Endothelial cell of umbilical vein (primary cell): ENCODE results near the gene PRRT1B. TPM values are rescaled to one million over a fixed set of nuclear protein-coding genes. Genes with fewer than 3 reads are reported as not detected.

Experiments used
- BruUV-seq: library from RNA; stranded (reverse); fragments of 400-500 nt; replicated peaks from 2 replicates; lab custom pipeline; 2021; lab: Mats Ljungman, UMichigan
- CTCF ChIA-PET: fragments of 300-600, 350-600 bp; sonication (Branson Sonifier 250); formaldehyde crosslinking; loops from one replicate; lab custom pipeline; 2021; ENCODE audit warnings: antibody characterized with exemption, inconsistent platforms; lab: Charles Lee
- POLR2A ChIA-PET: fragments of 300-600, 350-600 bp; sonication (Branson Sonifier 250); formaldehyde crosslinking; loops from one replicate; lab custom pipeline; 2021; ENCODE audit warnings: antibody characterized with exemption, inconsistent platforms; lab: Charles Lee
- DNase-seq: peaks from one replicate; pipeline ENCODE4 v3.0.0-alpha.2; 2011; ENCODE audit warnings: low read depth, low spot score
- FAIRE-seq: peaks from 2 replicates; lab custom pipeline; 2011; peaks lifted over from hg19 to GRCh38; lab: Jason Lieb, UNC
- H2AFZ ChIP-seq: 2 replicates; pipeline ENCODE4 v1.6.0; 2012; ENCODE audit warnings: low read depth, low read length, control low read depth, inconsistent platforms
- H3K27ac ChIP-seq: 2 replicates; pipeline ENCODE4 v1.5.1; 2011; ENCODE audit warnings: low read depth, mild to moderate bottlenecking, control low read depth, low read length, moderate library complexity; ENCODE audit not compliant: insufficient read depth
- H3K27me3 ChIP-seq, 2 experiments: 2 replicates each; pipeline versions ENCODE4 v1.6.0 to v1.6.1; 2011; ENCODE audit warnings: low read length in 2 of 2, mixed read lengths in 1 of 2; ENCODE audit not compliant: control insufficient read depth in 2 of 2, insufficient read depth in 2 of 2
- H3K36me3 ChIP-seq, 2 experiments: 2 replicates in 1 of 2; 3 replicates in 1 of 2; pipeline ENCODE4 v1.5.1; 2011; ENCODE audit warnings: low read length in 2 of 2, mild to moderate bottlenecking in 1 of 2, moderate library complexity in 1 of 2; ENCODE audit not compliant: control insufficient read depth in 2 of 2, insufficient read depth in 2 of 2; ENCODE audit errors: extremely low read depth in 1 of 2
- H3K4me1 ChIP-seq: 3 replicates; pipeline ENCODE4 v1.5.1; 2011; ENCODE audit warnings: mild to moderate bottlenecking, low read length; ENCODE audit not compliant: control insufficient read depth, insufficient read depth; ENCODE audit errors: extremely low read depth
- H3K4me2 ChIP-seq: 2 replicates; pipeline ENCODE4 v1.6.1; 2011; ENCODE audit warnings: low read length, control low read depth, mixed read lengths; ENCODE audit not compliant: insufficient read depth
- H3K4me3 ChIP-seq, 3 experiments: fragments of 200-600 bp in 1 of 3; sonication (generic), shearing (Covaris generic) in 1 of 3; replicated peaks in 1 of 3; 2 replicates each; pipeline ENCODE4 v1.5.1; 2011 to 2016; ENCODE audit warnings: control low read depth in 3 of 3, low read length in 3 of 3, mild to moderate bottlenecking in 2 of 3, inconsistent platforms in 1 of 3, low read depth in 1 of 3, moderate library complexity in 1 of 3; ENCODE audit not compliant: insufficient read depth in 1 of 3
- H3K79me2 ChIP-seq: 2 replicates; pipeline ENCODE4 v1.6.0; 2012; ENCODE audit warnings: low read length, inconsistent platforms; ENCODE audit not compliant: control insufficient read depth, insufficient read depth
- H3K9ac ChIP-seq: replicated peaks from 2 replicates; pipeline ENCODE3; 2011; ENCODE audit warnings: low read length, control low read depth; ENCODE audit not compliant: insufficient read depth; ENCODE audit errors: extremely low read depth
- H3K9me1 ChIP-seq: replicated peaks from 3 replicates; pipeline ENCODE4 v1.6.0; 2011; ENCODE audit warnings: mild to moderate bottlenecking, low read length; ENCODE audit not compliant: control insufficient read depth, insufficient read depth; ENCODE audit errors: extremely low read depth
- H3K9me3 ChIP-seq: replicated peaks from 2 replicates; pipeline ENCODE4 v1.5.1; 2012; ENCODE audit warnings: low read length, inconsistent platforms; ENCODE audit not compliant: control insufficient read depth, insufficient read depth
- H4K20me1 ChIP-seq: replicated peaks from 2 replicates; pipeline ENCODE3; 2011; ENCODE audit warnings: mild to moderate bottlenecking, low read length; ENCODE audit not compliant: control insufficient read depth, insufficient read depth; ENCODE audit errors: extremely low read depth
- EZH2 ChIP-seq: IDR thresholded peaks from 2 replicates; pipeline ENCODE4 v1.6.1; 2012; ENCODE audit warnings: borderline replicate concordance, low read depth, mild to moderate bottlenecking, moderate library complexity, low read length, inconsistent platforms; ENCODE audit not compliant: severe bottlenecking
- FOS ChIP-seq: IDR thresholded peaks from 2 replicates; pipeline ENCODE4 v1.6.1; 2011; ENCODE audit warnings: mild to moderate bottlenecking, low read length, moderate library complexity, borderline replicate concordance; ENCODE audit not compliant: insufficient read depth
- GATA2 ChIP-seq: IDR thresholded peaks from 2 replicates; pipeline ENCODE4 v1.7.0; 2011; ENCODE audit warnings: low read depth, mild to moderate bottlenecking, moderate library complexity, mixed read lengths, low read length; ENCODE audit not compliant: insufficient read length, insufficient read depth
- JUN ChIP-seq: IDR thresholded peaks from 2 replicates; pipeline ENCODE4 v1.6.1; 2011; ENCODE audit warnings: borderline replicate concordance, low read depth; ENCODE audit not compliant: insufficient read length, insufficient read depth
- MYC ChIP-seq: IDR thresholded peaks from one replicate; pipeline ENCODE4 v1.6.1; 2011; ENCODE audit warnings: mild to moderate bottlenecking, low read depth, low read length
- POLR2A ChIP-seq: IDR thresholded peaks from 2 replicates; pipeline ENCODE4 v1.6.1; 2012; ENCODE audit warnings: low read depth, mild to moderate bottlenecking, control low read depth, low read length
- POLR2AphosphoS5 ChIP-seq: IDR thresholded peaks from 2 replicates; pipeline ENCODE4 v1.6.1; 2012; ENCODE audit warnings: low read depth, mild to moderate bottlenecking, control low read depth, low read length, moderate library complexity; ENCODE audit not compliant: insufficient read depth
- dilution Hi-C: fragments of 300-500 bp; cut with MboI; formaldehyde crosslinking; loops from one replicate; pipeline ENCODE4 v1.15.0; 2019; ENCODE audit warnings: low sequenced_read_pairs; ENCODE audit not compliant: extremely low pct_ligation_motif_present
- intact Hi-C: fragments of 100-400 bp; cut with micrococcal nuclease; formaldehyde crosslinking; loops from one replicate; pipeline ENCODE4 v1.10.0; 2022
- polyA plus RNA-seq, 4 experiments: library from polyadenylated mRNA; depleted of rRNA in 3 of 4; stranded (reverse) in 3 of 4; unstranded in 1 of 4; fragments of >200 nt; gene quantifications; 2 replicates each; pipeline versions ENCODE4 v1.2.1 to v1.2.3, GENCODE V29; 2011 to 2012; ENCODE audit warnings: missing spikeins in 1 of 4
- total RNA-seq: library from RNA; stranded (reverse); gene quantifications from 2 replicates; pipeline ENCODE4 v1.2.3, GENCODE V29; 2021
- TF ChIP-seq, protein P1 (sequence below), 2 donors: IDR thresholded peaks; 1 replicate in 1 of 2; 2 replicates in 1 of 2; pipeline ENCODE4 v1.5.1; 2011; ENCODE audit warnings: low read length in 2 of 2, mild to moderate bottlenecking in 2 of 2, moderate library complexity in 2 of 2, control low read depth in 1 of 2, inconsistent platforms in 1 of 2, low read depth in 1 of 2; ENCODE audit not compliant: insufficient read depth in 1 of 2; ENCODE audit errors: extremely low read depth in 1 of 2
- TF ChIP-seq, protein P2 (sequence below): IDR thresholded peaks from 2 replicates; pipeline ENCODE4 v1.6.1; 2011; ENCODE audit not compliant: insufficient read depth, insufficient read length

PRRT1B gene
- total and polyA plus RNA-seq, 2 donors (not counting 3 experiments of a cell fraction or from before 2014, with no cell fraction given): not detected

DNA sequence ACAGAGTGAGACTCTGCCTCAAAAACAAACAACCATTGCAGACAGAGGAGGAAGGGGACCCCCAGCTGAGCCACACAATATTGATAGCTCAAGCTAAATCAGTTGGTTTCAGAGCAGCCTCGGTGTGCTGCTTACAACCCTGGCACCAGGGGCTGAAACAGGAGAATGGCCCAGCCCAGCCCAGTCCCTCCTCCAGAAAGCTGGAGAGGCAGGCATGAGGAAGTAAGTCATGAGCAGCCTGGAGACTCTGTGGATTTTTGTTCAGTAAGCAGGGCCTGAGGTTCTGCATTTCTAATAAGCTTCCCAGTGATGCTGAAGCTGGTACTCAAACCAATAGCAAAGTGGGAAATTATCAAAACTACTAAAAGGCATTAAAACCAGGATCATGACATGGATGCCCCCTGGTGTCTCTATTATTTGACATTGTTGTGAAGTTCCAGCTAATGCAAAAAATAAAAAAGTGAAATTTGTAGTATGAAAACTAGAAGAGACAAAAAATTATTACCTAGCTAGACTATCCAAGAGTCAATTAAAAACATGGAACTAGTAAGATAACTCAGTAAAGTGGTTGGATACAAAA, 14.2 kb downstream of the PRRT1B start:
- DNase-seq (no peak), FAIRE-seq (no peak)
- Histone ChIP-seq H4K20me1 (no peaks in the 10 kb centered on the region), H3K9me1 (no peaks in the 10 kb centered on the region), H3K27ac (no peak overlapping the region), H3K27me3 (peaks cover 6 to 15% of the 10 kb centered on the region in 2 experiments), H3K4me1 (no peaks in the 10 kb centered on the region), H3K4me2 (no peak overlapping the region), H3K4me3 (no peak overlapping the region), H3K9me3 (no peaks in the 10 kb centered on the region), H3K36me3 (no peaks in the 10 kb centered on the region), H3K79me2 (no peaks in the 10 kb centered on the region), H2AFZ (no peak overlapping the region), H3K9ac (no peak overlapping the region)
- POLR2A ChIA-PET: no interaction called here
- TF ChIP-seq FOS (no peak), MYC (no peak), GATA2 (no peak), POLR2A (no peak), EZH2 (no peak), JUN (no peak), POLR2AphosphoS5 (no peak)
- TF ChIP-seq, protein P1, sequence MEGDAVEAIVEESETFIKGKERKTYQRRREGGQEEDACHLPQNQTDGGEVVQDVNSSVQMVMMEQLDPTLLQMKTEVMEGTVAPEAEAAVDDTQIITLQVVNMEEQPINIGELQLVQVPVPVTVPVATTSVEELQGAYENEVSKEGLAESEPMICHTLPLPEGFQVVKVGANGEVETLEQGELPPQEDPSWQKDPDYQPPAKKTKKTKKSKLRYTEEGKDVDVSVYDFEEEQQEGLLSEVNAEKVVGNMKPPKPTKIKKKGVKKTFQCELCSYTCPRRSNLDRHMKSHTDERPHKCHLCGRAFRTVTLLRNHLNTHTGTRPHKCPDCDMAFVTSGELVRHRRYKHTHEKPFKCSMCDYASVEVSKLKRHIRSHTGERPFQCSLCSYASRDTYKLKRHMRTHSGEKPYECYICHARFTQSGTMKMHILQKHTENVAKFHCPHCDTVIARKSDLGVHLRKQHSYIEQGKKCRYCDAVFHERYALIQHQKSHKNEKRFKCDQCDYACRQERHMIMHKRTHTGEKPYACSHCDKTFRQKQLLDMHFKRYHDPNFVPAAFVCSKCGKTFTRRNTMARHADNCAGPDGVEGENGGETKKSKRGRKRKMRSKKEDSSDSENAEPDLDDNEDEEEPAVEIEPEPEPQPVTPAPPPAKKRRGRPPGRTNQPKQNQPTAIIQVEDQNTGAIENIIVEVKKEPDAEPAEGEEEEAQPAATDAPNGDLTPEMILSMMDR (IDR thresholded peaks at IDR 0.05; ENCODE audit: extremely low read depth in 1 of 2, insufficient read depth in 1 of 2, low read depth in 1 of 2, low read length in 2 of 2): no peak
- TF ChIP-seq, protein P2, sequence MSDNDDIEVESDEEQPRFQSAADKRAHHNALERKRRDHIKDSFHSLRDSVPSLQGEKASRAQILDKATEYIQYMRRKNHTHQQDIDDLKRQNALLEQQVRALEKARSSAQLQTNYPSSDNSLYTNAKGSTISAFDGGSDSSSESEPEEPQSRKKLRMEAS: no peak
- dilution Hi-C loops (no loop called here), intact Hi-C loops (no loop called here)
- CTCF ChIA-PET: interaction anchor here (0.6 to 2.6 kb wide), 7 partner anchors 22 to 223 kb away, joined by 3 to 31 read pairs (median 3); no protein-coding TSS in a partner anchor
- BruUV-seq: no TSS peak
